B cell (primary cell): ENCODE measurements around the gene TSPAN2. TPM values are rescaled to one million over a fixed set of nuclear protein-coding genes. Genes with fewer than 3 reads are reported as not detected.

ENCODE experiments used
- ATAC-seq: fragments of 200-7000 bp; cut with Tn5 transposase; one replicate; pipeline ENCODE4 v1.10.0; 2021; ENCODE audit warnings: low read depth, mild to moderate bottlenecking, moderate number of reproducible peaks, moderate library complexity
- CTCF ChIA-PET: fragments of 350-600 bp; sonication (Branson Sonifier 250); formaldehyde crosslinking; loops from one replicate; lab custom pipeline; 2021; ENCODE audit warnings: antibody characterized with exemption, inconsistent platforms; lab: Charles Lee
- POLR2A ChIA-PET: fragments of 350-600 bp; sonication (Branson Sonifier 250); formaldehyde crosslinking; loops from one replicate; lab custom pipeline; 2021; ENCODE audit warnings: antibody characterized with exemption; lab: Charles Lee
- DNase-seq: peaks from one replicate; pipeline ENCODE4 v3.0.0; 2013
- H2AFZ ChIP-seq: 2 replicates; pipeline ENCODE4 v1.6.1; 2012; ENCODE audit warnings: mild to moderate bottlenecking, low read depth, low read length; ENCODE audit not compliant: insufficient read depth, poor library complexity, severe bottlenecking
- H3K27ac ChIP-seq, 2 donors: 1 replicate in 1 of 2; 2 replicates in 1 of 2; pipeline ENCODE4 v1.5.1; 2012 to 2013; ENCODE audit warnings: low read length in 2 of 2, mild to moderate bottlenecking in 2 of 2, moderate library complexity in 1 of 2
- H3K27me3 ChIP-seq, 4 experiments: fragments of 200-600 bp in 1 of 4; sonication (generic) in 1 of 4; replicated peaks in 1 of 4; 1 replicate in 2 of 4; 2 replicates in 2 of 4; pipeline versions ENCODE4 v1.6.1 to v1.7.0; 2013 to 2016; ENCODE audit warnings: low read length in 3 of 4, mild to moderate bottlenecking in 2 of 4, mixed read lengths in 1 of 4, moderate library complexity in 1 of 4; ENCODE audit not compliant: insufficient read depth in 4 of 4, control insufficient read depth in 3 of 4; ENCODE audit errors: control extremely low read depth in 1 of 4
- H3K36me3 ChIP-seq, 2 experiments: replicated peaks in 1 of 2; 1 replicate in 1 of 2; 2 replicates in 1 of 2; pipeline versions ENCODE4 v1.6.1 to v1.7.1; 2013; ENCODE audit warnings: low read length in 1 of 2; ENCODE audit not compliant: insufficient read depth in 2 of 2, control insufficient read depth in 1 of 2; ENCODE audit errors: control extremely low read depth in 1 of 2, extremely low read depth in 1 of 2
- H3K4me1 ChIP-seq, 2 donors: fragments of 200-600 bp in 1 of 2; sonication (generic) in 1 of 2; 1 replicate in 1 of 2; 2 replicates in 1 of 2; pipeline versions ENCODE4 v1.5.1 to v1.6.1; 2013 to 2017; ENCODE audit warnings: low read length in 2 of 2; ENCODE audit not compliant: control insufficient read depth in 2 of 2, insufficient read depth in 2 of 2
- H3K4me2 ChIP-seq: replicated peaks from 2 replicates; pipeline ENCODE3; 2012; ENCODE audit warnings: mild to moderate bottlenecking, low read depth, low read length; ENCODE audit not compliant: poor library complexity, severe bottlenecking
- H3K4me3 ChIP-seq, 5 experiments: fragments of 200-600 bp in 1 of 5; sonication (generic) in 1 of 5; 1 replicate in 3 of 5; 2 replicates in 2 of 5; pipeline versions ENCODE4 v1.5.1 to v1.7.0; 2011 to 2016; ENCODE audit warnings: low read length in 4 of 5, mild to moderate bottlenecking in 4 of 5, low read depth in 2 of 5, control low read depth in 1 of 5, moderate library complexity in 1 of 5; ENCODE audit not compliant: insufficient read depth in 1 of 5; ENCODE audit errors: control extremely low read depth in 1 of 5, extremely low read depth in 1 of 5
- H3K79me2 ChIP-seq: fragments of 200-600 bp; sonication (generic); one replicate; pipeline ENCODE4 v1.6.0; 2016; ENCODE audit warnings: low read length; ENCODE audit not compliant: control insufficient read depth, insufficient read depth
- H3K9ac ChIP-seq: fragments of 200-600 bp; sonication (generic); 2 replicates; pipeline ENCODE4 v1.6.1; 2017; ENCODE audit warnings: mild to moderate bottlenecking, low read length, moderate library complexity
- H3K9me3 ChIP-seq, 3 donors: one replicate each; pipeline versions ENCODE4 v1.6.1 to v1.7.1; 2013; ENCODE audit warnings: low read length in 2 of 3; ENCODE audit not compliant: control insufficient read depth in 2 of 3, insufficient read depth in 1 of 3; ENCODE audit errors: control extremely low read depth in 1 of 3
- H4K20me1 ChIP-seq: 2 replicates; pipeline ENCODE4 v1.6.0; 2012; ENCODE audit warnings: mild to moderate bottlenecking, low read length; ENCODE audit not compliant: insufficient read depth, control insufficient read depth, poor library complexity, severe bottlenecking
- H3K27ac Mint-ChIP-seq: one replicate; pipeline ENCODE4 v1.8.0; 2021; ENCODE audit warnings: mixed read lengths
- H3K27me3 Mint-ChIP-seq: one replicate; pipeline ENCODE4 v1.8.0; 2021; ENCODE audit warnings: mixed read lengths
- H3K4me1 Mint-ChIP-seq: one replicate; pipeline ENCODE4 v1.8.0; 2021; ENCODE audit warnings: mixed read lengths
- H3K4me3 Mint-ChIP-seq: one replicate; pipeline ENCODE4 v1.8.0; 2021; ENCODE audit warnings: mixed read lengths
- H3K9me3 Mint-ChIP-seq: one replicate; pipeline ENCODE4 v1.8.0; 2022; ENCODE audit warnings: mixed read lengths; ENCODE audit not compliant: insufficient read depth
- EZH2 ChIP-seq: IDR thresholded peaks from 2 replicates; pipeline ENCODE4 v1.6.1; 2012; ENCODE audit warnings: borderline replicate concordance, low read depth, mild to moderate bottlenecking, moderate library complexity, low read length; ENCODE audit not compliant: insufficient read depth, poor library complexity, severe bottlenecking
- WGBS: methylation state at CpG from one replicate; pipeline ENCODE4 v1.1.5; 2013; ENCODE audit warnings: missing lambda C conversion rate; ENCODE audit not compliant: insufficient coverage; 5-methylcytosine and 5-hydroxymethylcytosine counted together
- intact Hi-C: fragments of 100-400 bp; cut with micrococcal nuclease; formaldehyde crosslinking; loops from one replicate; pipeline ENCODE4 v1.10.0; 2022
- polyA plus RNA-seq: library from polyadenylated mRNA; depleted of rRNA; stranded (reverse); fragments of >200 nt; gene quantifications from 2 replicates; pipeline ENCODE4 v1.2.3, GENCODE V29; 2012
- total RNA-seq, 2 donors: library from RNA; stranded (reverse); fragments of 120-200 nt in 1 of 2; gene quantifications; 1 replicate in 1 of 2; 2 replicates in 1 of 2; pipeline versions ENCODE4 v1.2.3 to v1.2.4, GENCODE V29; 2013 to 2022
- TF ChIP-seq, protein P1 (sequence below): fragments of 200-600 bp; IDR thresholded peaks from one replicate; pipeline ENCODE4 v1.8.0; 2022; ENCODE audit warnings: antibody characterized with exemption, mild to moderate bottlenecking

Gene TSPAN2
- total and polyA plus RNA-seq, 2 donors (not counting 1 experiment from before 2014, with no cell fraction given): 0.24 to 0.34 TPM

DNA sequence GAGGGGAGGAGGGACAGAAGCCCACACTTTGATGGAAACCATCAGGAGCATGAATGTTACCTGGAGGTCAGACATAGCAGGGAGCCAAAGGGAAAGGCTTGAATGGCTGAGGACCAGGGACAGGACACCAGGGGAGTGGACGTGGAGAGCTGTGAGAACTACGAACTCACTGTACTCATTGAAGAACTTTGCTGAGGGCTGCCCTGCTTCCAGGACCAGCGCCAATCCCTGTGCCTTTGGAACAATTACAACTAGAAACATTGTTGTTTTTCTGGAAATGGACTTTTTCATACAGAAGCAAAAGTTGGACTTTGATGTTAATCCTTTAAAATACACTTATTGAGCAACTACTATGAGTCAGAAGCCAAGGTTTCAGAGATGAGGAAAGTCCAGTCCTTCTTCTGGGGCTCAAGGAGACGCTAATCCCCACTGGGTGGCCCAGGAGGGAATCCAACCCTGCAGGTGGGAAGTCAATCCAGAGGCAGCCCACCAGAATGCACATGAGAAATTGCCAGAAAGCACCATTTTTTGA lies 12.9 kb downstream of the TSPAN2 start:
- no peak overlapping the region for H3K4me3 ChIP-seq
- 87% methylated on average over 3 of the region's 4 CpGs for WGBS
- no peaks in the 10 kb centered on the region for H3K79me2 ChIP-seq
- no peak overlapping the region for H3K27ac Mint-ChIP-seq
- H3K9me3 Mint-ChIP-seq: no peaks in the 10 kb centered on the region
- H3K4me3 Mint-ChIP-seq: no peak overlapping the region
- no peaks in the 10 kb centered on the region for H4K20me1 ChIP-seq
- no peaks in the 10 kb centered on the region for H3K9me3 ChIP-seq
- no peak overlapping the region for H3K9ac ChIP-seq
- POLR2A ChIA-PET: no interaction called here
- no peak overlapping the region for H3K27ac ChIP-seq
- TF ChIP-seq, protein P1, sequence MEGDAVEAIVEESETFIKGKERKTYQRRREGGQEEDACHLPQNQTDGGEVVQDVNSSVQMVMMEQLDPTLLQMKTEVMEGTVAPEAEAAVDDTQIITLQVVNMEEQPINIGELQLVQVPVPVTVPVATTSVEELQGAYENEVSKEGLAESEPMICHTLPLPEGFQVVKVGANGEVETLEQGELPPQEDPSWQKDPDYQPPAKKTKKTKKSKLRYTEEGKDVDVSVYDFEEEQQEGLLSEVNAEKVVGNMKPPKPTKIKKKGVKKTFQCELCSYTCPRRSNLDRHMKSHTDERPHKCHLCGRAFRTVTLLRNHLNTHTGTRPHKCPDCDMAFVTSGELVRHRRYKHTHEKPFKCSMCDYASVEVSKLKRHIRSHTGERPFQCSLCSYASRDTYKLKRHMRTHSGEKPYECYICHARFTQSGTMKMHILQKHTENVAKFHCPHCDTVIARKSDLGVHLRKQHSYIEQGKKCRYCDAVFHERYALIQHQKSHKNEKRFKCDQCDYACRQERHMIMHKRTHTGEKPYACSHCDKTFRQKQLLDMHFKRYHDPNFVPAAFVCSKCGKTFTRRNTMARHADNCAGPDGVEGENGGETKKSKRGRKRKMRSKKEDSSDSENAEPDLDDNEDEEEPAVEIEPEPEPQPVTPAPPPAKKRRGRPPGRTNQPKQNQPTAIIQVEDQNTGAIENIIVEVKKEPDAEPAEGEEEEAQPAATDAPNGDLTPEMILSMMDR: no peak
- TF ChIP-seq EZH2: no peak
- intact Hi-C loops: no loop called here
- peaks cover 0 to 3% (median 0%) of the 10 kb centered on the region in 4 experiments for H3K27me3 ChIP-seq
- no peaks in the 10 kb centered on the region for H3K36me3 ChIP-seq
- CTCF ChIA-PET: no interaction called here
- no peak overlapping the region for H3K4me2 ChIP-seq
- no peaks in the 10 kb centered on the region for H3K4me1 Mint-ChIP-seq
- ATAC-seq (no peak), DNase-seq (no peak)
- H3K27me3 Mint-ChIP-seq: peaks cover 31% of the 10 kb centered on the region
- no peaks in the 10 kb centered on the region for H3K4me1 ChIP-seq
- H2AFZ ChIP-seq: no peak overlapping the region

DNA sequence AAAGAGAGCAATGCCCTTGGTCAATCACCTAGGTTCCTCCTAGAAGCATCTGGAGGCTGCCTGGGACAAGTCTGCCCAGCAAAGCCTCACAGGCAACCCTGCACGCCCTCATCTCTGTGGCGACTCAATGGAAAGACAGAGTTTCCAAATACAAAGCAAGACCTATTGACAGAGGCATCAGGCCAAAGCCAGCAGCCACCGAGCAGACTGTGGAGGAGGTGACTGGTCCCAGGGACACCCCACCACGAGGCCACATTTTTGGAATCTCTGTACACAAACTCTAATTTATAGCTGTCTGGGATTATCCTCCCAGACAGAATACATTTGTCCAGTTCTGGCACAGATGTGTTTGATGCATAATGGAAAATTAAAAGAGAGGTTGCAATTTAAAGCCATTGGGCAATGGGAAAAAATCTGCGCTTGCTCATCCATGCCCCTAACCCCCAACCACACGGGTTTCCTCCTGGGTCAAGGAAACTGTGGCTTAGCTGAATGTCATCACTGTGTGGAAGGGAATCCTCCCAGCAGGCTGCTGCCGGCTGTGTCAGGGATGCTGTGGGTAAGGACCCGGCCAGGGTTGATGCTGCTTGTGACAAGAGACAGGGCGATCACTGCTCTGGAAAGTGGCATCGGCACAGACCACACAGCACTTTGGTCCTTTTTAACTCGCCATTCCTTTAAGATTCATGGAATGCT lies 14.3 kb downstream of the TSPAN2 start:
- intact Hi-C loops: no loop called here
- Histone ChIP-seq H3K27ac (no peak overlapping the region), H3K4me3 (no peak overlapping the region), H3K4me2 (no peak overlapping the region), H3K9me3 (no peaks in the 10 kb centered on the region), H3K27me3 (peaks cover 0 to 3% (median 0%) of the 10 kb centered on the region in 4 experiments), H2AFZ (no peak overlapping the region), H3K4me1 (no peaks in the 10 kb centered on the region), H3K79me2 (no peaks in the 10 kb centered on the region), H3K9ac (no peak overlapping the region), H4K20me1 (no peaks in the 10 kb centered on the region), H3K36me3 (no peaks in the 10 kb centered on the region)
- ChIA-PET POLR2A (no interaction called here), CTCF (no interaction called here)
- H3K27ac Mint-ChIP-seq: no peak overlapping the region
- TF ChIP-seq EZH2: no peak
- TF ChIP-seq, protein P1: no peak
- WGBS: 84% methylated on average over 8 of the region's 11 CpGs
- ATAC-seq (no peak), DNase-seq (no peak)
- H3K4me1 Mint-ChIP-seq: no peaks in the 10 kb centered on the region
- H3K27me3 Mint-ChIP-seq: peaks cover 31% of the 10 kb centered on the region
- H3K4me3 Mint-ChIP-seq: no peak overlapping the region
- H3K9me3 Mint-ChIP-seq: no peaks in the 10 kb centered on the region
